Non-pigmented ciliary epithelial cell (primary cell): ENCODE measurements around the gene PIGN.
A peak's percentile ranks its signal among the peaks of the same experiment; 100 is the strongest.

Experiments used
- DNase-seq: peaks from one replicate; pipeline ENCODE4 v3.0.0-alpha.2; 2010; ENCODE audit warnings: low read depth

The PIGN gene, protein sequence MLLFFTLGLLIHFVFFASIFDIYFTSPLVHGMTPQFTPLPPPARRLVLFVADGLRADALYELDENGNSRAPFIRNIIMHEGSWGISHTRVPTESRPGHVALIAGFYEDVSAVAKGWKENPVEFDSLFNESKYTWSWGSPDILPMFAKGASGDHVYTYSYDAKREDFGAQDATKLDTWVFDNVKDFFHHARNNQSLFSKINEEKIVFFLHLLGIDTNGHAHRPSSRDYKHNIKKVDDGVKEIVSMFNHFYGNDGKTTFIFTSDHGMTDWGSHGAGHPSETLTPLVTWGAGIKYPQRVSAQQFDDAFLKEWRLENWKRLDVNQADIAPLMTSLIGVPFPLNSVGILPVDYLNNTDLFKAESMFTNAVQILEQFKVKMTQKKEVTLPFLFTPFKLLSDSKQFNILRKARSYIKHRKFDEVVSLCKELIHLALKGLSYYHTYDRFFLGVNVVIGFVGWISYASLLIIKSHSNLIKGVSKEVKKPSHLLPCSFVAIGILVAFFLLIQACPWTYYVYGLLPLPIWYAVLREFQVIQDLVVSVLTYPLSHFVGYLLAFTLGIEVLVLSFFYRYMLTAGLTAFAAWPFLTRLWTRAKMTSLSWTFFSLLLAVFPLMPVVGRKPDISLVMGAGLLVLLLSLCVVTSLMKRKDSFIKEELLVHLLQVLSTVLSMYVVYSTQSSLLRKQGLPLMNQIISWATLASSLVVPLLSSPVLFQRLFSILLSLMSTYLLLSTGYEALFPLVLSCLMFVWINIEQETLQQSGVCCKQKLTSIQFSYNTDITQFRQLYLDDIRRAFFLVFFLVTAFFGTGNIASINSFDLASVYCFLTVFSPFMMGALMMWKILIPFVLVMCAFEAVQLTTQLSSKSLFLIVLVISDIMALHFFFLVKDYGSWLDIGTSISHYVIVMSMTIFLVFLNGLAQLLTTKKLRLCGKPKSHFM

DNA sequence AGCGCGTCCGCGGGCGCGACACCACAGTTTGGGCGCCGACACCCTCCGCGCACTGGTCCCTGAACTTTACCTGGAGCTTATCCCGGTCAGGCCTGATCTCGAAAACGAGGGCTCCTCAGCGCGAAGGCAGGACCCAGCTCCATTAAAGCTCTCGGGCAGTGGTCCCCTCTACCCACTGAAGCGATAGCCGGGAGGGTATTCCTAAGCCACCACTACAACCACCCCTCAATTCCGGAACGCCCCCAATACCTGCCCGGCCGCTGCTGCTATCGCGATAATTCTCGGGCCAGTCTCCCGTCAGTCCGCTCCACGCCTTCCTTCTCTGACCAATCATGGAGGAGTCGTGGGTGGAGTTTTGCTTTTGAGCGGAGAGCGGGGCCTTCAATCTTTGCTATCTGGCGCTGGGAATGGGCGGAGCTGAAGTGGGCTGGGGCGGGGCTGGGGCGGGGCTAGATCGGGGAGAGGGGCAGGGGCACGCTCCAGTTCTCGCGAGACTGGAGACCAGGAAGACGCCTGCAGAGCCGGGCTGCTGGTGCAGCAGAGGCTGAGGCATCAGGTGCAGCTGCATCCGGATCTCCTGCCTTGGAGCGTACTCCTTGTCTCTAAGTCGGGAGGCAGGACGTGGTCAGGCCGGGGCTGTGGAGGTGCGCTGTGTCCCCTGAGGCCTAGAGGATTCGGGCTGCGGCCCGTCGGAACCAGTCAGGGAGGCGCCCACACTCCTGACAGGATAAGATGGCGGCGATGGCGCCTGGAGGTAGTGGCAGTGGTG lies at the start of gene PIGN, which contains the start of gene RELCH:
Gene PIGN (minus strand): TSS at position 283 of the 769 bp plus-strand sequence. CDS start 25,703 bp downstream, outside the sequence.
Gene RELCH (plus strand): TSS at position 482 of the 769 bp plus-strand sequence. CDS start 251 bp downstream, at position 733.
- peak; percentile 93 for DNase-seq

DNA sequence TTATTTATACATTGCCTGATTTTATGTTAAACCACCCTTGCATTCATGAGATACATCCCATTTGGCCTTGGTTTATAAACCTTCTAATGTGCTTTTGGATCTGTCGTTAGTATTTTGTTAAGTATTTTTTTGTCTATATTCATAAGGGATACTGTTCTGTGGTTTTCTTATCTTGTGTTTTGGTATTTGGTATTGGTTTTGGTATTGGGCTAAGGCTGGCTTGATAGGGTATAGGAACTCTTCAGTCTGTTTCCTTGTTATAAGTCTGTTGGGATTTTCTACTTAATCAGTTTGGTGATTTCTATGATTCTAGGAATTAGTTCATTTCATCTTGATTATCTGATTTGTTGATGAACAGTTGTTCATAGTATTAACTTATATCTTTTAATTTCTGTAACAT lies 49.4 kb upstream of the PIGN start:
- no peak for DNase-seq

DNA sequence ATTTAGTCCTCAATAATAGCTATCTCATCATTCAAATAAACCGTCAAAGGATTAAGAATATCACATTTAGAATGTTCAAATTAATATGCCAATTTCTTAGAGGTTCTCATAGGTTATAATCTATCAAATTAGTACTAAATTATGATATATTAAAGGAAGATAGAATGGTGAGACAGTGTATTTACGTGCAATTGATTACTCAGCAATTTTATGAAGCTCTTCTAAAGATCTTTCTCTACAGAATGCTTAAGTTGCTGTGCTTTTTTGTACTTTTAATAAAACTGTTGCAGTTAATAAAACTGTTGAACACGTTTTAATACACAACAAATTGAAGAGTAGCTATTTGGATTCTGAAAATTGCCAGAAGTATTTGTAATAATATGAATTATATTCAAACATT lies 39.2 kb upstream of the PIGN start:
- no peak for DNase-seq

DNA sequence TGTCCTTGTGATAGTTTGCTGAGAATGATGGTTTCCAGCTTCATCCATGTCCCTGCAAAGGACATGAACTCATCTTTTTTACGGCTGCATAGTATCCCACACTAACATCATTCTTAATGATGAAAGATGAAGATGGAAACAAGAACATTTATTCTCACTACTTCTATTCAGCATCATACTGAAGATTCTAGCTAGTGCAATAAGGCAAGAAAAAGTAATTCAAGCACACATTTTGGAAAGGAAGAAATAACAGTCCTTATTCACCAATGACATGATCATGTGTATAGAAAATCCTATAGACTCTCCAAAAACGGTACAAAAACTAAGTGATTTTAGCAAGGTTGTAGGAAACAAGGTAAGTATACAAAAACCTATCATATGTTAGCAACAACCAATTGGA lies 37.4 kb upstream of the PIGN start:
- DNase-seq, result no peak

DNA sequence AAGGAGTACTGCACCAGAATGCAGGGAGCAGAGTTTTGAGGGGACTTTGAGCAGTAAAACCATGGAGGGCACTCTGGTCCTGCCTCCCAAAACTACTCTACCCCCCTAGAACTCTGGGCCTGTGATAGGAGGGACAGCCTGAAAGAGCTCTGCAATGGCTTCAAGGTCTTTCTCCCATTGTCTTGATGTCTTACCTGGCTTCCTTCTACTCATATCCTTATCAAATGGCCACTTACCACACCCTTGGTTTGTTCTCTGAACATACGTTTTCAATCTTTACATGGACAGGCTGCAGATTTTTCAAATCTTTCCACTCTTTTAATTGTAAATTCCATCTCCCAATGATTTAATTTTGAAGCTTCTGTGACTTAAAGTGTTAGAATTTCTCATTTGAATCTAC lies 27.9 kb upstream of the PIGN start:
- no peak for DNase-seq

DNA sequence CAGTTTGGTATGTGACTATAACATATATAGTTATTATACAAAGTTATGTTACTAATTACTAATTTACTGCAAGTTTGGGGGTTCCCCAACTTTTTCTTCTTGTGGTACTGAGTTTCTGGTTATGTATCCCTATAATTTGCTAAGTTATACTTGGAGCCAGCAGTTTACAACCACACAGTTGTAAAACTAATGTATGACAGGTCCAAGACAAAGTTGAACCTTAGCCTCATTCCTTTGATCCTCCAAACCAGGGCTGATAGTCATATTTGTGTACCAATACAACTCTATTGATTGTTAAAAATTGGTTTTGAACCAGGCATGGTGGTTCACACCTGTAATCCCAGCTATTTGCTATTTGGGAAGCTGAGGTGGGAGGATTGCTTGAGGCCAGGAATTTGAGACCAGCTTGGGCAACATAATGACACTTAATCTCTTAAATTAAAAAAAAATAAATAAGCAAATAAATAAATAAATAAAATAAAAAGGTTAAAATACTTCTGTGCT lies 24.5 kb upstream of the PIGN start:
- DNase-seq, result no peak

DNA sequence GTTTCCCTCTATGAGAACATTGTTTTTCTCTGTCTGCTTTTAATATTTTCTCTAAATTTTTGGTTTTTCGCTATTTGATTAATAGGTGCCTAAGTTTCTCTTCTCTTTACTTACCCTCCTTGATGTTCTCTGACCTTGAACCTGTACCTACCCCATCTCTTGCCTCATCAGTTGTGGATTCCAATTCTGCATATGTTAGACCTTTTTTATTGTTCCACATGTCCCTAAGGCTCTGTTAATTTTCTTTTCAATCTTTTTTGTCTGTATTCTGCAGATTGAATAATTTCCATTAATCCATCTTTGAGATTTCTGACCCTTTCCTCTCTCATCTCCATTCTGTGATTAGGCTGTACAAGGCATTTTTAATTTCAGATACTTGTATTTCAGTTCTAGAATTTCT lies 23.3 kb upstream of the PIGN start:
- no peak for DNase-seq

DNA sequence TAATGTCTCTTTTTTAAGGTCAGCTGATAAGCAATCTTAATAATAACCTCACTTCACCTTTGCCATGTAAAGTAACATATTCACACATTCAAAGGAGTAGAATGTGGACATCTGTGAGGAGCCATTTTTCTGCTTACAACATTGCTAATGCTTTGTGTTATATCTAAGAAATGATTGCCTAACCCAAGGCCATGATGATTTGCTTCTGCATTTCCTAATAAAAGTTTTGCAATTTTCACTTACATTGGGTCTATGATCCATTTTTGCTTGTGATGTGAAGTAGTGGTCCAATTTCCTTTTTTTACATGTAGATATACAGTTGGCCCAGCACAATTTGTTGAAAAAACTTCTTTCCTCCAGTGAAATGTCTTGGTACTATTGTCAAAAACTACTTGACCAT lies 22.2 kb upstream of the PIGN start:
- DNase-seq, result no peak

DNA sequence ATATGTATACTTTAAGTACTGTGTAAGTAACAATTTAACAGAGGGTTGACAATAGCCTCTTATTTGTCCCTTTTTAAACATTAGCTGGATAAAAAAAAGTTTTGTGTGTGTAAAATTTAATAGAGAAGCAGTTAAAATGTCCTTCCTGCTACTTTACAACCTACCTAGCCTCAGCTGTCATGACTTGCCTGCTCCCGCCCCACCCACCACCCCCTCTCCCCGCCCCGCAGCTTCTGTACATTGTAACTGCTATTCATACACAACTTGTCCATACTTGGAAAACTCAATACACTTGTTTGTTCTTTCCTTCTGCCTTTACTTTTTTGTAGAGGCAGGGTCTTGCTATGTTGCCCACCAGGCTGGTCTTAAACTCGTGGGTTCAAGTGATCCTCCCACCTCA lies 19.7 kb upstream of the PIGN start:
- DNase-seq, result no peak

DNA sequence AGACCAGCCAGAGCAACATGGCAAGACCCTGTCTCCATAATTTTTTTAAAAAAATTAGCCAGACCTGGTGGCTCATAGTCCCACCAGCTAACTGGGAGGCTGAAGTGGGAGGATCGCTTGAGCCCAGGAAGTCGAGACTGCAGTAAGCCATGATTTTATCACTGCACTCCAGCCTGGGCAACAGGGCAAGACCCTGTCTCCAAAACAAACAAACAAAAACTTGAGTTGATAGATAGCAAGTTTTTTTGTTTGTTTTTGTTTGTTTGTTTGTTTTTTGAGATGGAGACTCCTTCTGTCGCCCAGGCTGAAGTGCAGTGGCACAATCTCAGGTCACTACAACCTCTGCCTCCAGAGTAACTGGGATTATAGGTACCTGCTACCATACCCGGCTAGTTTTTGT lies 19.0 kb upstream of the PIGN start:
- DNase-seq, result no peak

DNA sequence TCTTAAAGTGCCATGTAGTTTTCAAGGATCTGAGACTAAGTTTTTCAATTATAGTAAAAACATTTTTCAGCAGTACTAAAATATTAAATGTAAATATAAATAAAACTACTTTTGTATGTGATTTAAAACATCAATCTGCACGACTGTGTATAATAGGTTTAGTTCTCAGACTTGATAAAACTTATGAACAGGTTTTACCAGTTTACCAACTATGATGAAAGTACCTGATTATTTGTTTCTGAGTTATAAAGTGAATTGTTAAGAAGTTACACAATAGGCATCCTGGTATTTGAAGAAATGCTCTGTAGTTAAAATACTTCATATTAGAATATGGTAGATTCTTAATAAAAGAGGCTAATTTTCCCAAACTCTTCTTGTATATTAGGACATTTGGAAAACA lies 15.0 kb upstream of the PIGN start:
- no peak for DNase-seq

DNA sequence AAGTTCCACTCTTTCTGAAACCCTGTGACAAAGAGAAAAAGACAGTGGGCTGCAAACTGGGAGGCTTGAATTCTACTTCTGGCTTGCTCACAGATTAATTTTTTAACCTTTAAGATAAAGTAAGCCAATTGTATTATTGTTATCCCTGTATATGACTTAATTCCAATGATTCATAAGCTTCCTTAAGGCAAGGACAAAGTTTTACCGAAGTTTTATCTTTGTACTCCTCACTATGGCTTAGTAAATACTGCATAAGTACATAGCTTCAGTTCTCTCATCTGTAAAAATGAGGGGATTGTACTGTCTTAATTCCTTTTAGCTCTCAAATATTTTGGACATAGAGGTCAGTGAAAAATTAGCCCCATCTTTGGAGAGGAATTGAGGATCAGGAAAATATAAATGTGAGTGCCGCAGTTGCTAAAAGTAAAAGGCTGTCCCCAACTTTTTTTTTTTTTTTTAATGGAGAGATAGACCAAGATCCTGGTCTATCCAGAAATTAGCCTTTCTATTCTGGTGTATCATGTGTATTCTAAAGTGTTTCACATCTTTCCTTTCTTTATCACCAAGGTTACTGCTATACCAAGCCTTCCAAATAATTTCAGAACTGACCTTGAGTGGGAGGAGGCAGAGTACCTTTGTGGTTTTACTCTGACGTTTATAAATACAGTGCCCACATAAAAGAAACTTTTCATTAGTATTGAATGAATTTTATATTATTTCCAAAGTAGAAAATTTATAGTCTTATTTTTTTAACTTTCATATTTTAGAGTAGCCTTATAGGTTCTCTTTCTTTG lies 13.5 kb upstream of the PIGN start:
- no peak for DNase-seq

DNA sequence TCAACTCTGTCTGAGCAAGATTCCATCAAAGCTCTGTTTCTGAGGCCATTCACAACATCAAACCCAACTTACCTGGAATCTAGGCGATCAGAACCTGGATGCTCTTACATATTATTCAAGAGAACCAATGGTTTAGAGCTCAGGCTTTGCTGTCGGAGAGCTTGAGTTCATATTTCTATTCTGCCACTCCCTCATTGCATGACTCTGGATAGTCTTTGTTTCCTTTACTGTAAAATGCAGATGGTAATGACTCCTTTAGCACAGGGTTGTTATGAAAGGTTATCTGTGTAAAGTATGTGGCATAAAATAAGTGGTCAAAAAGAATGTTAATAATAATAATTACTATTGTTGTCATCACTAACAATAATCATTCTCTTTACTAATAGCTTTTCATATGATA lies 12.8 kb upstream of the PIGN start:
- no peak for DNase-seq

DNA sequence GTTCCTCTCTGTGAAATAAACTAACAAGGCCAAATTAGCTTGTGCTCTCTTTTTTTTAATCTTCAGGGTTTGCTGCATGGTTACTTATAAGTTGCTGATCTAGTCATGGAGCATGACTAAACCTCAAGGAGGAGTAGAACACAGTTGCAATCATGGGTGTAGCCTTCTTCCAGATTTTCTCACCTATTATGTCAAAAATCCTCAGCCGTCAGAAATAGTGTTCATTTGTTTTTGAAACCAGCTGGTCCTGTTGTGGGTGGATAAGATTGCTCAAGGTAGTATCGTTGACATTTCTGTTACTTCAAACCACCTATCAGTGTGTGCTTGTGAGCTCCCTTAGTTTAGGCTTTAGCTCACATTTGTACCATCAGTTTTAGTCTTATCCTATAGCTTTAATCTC lies 11.4 kb upstream of the PIGN start:
- no peak for DNase-seq

DNA sequence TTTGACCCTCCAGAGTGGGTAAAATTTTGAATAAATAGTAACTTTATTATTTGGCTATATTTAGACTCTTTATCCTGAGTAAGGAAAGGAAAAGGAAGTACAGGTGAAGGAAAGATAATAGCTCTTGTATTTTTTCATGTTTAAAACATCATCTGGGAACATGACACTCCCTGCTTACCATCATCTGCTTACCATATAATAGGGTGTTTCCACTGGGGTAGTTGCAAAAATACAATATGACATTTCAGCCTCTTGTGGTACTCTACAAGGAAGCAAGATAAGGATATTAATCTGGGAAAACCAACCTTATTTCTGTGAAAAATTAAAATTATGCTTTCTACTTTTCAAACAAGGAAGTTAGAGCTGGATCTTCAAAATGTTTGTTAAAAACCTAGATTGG lies 10.1 kb upstream of the PIGN start:
- DNase-seq, result no peak

DNA sequence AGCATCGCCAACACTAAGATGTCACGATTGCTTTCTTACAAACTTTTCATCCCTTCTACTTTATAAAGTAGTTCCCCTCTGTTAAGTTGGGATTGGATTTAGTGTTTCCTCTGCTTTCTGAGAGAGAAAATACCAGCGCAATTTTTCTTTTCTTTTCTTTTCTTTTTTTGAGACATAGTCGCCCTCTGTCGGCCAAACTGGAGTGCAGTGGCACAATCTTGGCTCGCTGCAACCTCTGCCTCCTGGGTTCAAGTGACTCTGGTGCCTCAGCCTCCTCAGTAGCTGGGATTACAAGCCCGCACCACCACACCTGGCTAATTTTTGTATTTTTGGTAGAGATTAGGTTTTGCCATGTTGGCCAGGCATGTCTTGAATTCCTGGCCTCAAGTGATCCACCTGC lies 9.2 kb upstream of the PIGN start:
- no peak for DNase-seq

DNA sequence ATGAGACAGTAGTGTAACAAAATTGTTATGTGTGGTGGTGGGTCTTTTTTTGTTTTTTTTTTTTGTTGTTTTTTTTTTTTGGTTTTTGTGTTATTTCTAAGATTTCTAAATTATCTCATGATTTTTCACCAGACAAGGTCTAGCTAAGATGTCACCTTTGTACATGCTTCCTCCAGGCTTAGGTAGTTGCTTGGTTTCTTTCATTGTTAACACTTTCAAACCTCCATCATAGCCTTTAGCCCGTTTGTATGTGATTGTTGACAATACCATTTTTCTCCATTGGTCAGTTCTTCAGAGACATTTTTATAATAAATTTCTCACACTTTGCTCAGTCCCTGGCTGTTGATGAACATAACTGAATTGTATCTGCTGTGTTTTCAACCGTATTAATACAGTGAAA lies 2.4 kb upstream of the PIGN start:
- no peak for DNase-seq

DNA sequence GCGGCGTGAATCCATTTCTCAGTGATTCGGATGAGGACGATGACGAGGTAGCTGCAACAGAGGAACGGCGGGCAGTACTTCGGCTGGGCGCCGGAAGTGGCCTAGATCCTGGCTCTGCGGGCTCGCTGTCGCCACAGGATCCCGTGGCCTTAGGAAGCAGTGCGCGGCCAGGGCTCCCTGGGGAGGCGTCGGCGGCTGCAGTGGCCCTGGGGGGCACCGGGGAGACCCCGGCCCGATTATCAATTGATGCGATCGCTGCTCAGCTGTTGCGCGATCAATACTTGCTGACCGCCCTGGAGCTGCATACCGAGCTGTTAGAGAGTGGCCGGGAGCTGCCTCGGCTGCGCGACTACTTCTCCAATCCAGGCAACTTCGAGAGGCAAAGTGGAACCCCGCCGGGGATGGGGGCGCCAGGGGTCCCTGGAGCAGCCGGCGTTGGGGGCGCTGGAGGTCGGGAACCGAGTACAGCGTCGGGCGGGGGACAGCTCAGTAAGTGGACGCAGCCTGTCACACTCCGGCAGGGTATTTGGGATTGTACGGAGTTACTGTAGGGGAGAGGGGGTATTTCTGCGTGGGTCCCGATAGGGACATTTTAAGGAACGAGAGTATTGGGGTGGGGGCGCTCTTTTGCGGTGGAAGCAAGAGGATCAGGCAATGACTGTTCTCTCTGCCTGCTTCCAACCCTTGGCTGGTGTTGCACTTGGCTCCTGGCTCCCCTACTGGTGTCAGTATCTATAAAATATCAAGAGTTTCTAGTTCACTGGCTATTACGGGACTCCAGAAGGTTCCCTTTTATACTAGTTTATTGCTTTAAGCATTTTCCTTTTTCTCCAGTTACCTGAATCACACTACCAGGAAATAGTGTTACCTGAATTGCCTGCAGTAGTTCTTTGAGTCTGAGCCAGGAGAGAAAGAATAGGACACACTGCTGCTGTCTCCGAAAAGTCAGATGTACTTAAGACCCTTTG lies 971 bp upstream of the PIGN start:
- DNase-seq, result no peak

DNA sequence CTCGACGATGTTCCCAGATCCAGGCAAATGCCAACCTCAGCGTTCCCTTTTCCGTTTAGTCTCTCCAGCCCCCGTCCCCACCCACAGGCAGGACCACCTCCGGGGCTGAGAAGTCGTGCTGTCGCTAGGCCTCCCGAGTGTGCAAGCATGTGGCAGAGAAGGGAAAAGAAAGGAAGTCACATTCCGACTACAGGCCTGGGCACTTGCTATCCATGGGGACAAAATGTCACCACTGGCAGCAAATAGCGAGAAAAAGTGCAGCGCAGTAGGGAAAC lies 420 bp downstream of the PIGN start:
- no peak for DNase-seq

DNA sequence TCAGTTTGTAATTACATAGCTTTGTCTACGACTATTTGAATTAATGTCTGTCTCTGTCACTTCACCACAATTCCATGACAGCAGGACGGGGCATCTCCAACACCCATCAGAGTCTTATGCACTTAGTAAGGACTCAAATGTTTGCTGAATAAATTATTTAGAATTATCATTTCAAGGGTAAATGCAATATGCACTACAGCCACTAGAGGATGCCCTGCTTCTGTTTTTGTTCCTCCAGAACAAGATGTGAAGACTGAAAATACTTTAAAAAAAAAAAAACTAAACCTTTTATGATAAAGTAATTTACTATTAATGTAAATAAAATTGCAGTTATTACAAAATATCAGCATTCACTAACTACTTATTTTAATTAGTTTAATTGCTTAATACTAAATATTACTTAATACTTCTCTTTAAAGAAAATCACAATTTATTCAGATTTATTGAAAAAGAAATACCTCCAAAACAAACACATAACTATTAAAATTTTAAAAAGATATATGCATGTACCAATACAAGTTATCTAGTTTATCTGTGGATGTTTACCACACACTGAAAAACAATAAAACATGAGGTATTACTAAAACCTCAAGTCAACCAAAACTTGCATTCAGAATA lies 3.2 kb downstream of the PIGN start:
- no peak for DNase-seq
